B cell (primary cell): ENCODE results near the gene MYLK2. TPM values are rescaled to one million over a fixed set of nuclear protein-coding genes. Genes with fewer than 3 reads are reported as not detected.

Experiments used
- ATAC-seq: fragments of 200-7000 bp; cut with Tn5 transposase; one replicate; pipeline ENCODE4 v1.10.0; 2021; ENCODE audit warnings: low read depth, mild to moderate bottlenecking, moderate number of reproducible peaks, moderate library complexity
- CTCF ChIA-PET: fragments of 350-600 bp; sonication (Branson Sonifier 250); formaldehyde crosslinking; loops from one replicate; lab custom pipeline; 2021; ENCODE audit warnings: antibody characterized with exemption, inconsistent platforms; lab: Charles Lee
- POLR2A ChIA-PET: fragments of 350-600 bp; sonication (Branson Sonifier 250); formaldehyde crosslinking; loops from one replicate; lab custom pipeline; 2021; ENCODE audit warnings: antibody characterized with exemption; lab: Charles Lee
- DNase-seq: peaks from one replicate; pipeline ENCODE4 v3.0.0; 2013
- H2AFZ ChIP-seq: 2 replicates; pipeline ENCODE4 v1.6.1; 2012; ENCODE audit warnings: mild to moderate bottlenecking, low read depth, low read length; ENCODE audit not compliant: insufficient read depth, poor library complexity, severe bottlenecking
- H3K27ac ChIP-seq, 2 donors: 1 replicate in 1 of 2; 2 replicates in 1 of 2; pipeline ENCODE4 v1.5.1; 2012 to 2013; ENCODE audit warnings: low read length in 2 of 2, mild to moderate bottlenecking in 2 of 2, moderate library complexity in 1 of 2
- H3K27me3 ChIP-seq, 4 experiments: fragments of 200-600 bp in 1 of 4; sonication (generic) in 1 of 4; replicated peaks in 1 of 4; 1 replicate in 2 of 4; 2 replicates in 2 of 4; pipeline versions ENCODE4 v1.6.1 to v1.7.0; 2013 to 2016; ENCODE audit warnings: low read length in 3 of 4, mild to moderate bottlenecking in 2 of 4, mixed read lengths in 1 of 4, moderate library complexity in 1 of 4; ENCODE audit not compliant: insufficient read depth in 4 of 4, control insufficient read depth in 3 of 4; ENCODE audit errors: control extremely low read depth in 1 of 4
- H3K36me3 ChIP-seq, 2 experiments: replicated peaks in 1 of 2; 1 replicate in 1 of 2; 2 replicates in 1 of 2; pipeline versions ENCODE4 v1.6.1 to v1.7.1; 2013; ENCODE audit warnings: low read length in 1 of 2; ENCODE audit not compliant: insufficient read depth in 2 of 2, control insufficient read depth in 1 of 2; ENCODE audit errors: control extremely low read depth in 1 of 2, extremely low read depth in 1 of 2
- H3K4me1 ChIP-seq, 2 donors: fragments of 200-600 bp in 1 of 2; sonication (generic) in 1 of 2; 1 replicate in 1 of 2; 2 replicates in 1 of 2; pipeline versions ENCODE4 v1.5.1 to v1.6.1; 2013 to 2017; ENCODE audit warnings: low read length in 2 of 2; ENCODE audit not compliant: control insufficient read depth in 2 of 2, insufficient read depth in 2 of 2
- H3K4me2 ChIP-seq: replicated peaks from 2 replicates; pipeline ENCODE3; 2012; ENCODE audit warnings: mild to moderate bottlenecking, low read depth, low read length; ENCODE audit not compliant: poor library complexity, severe bottlenecking
- H3K4me3 ChIP-seq, 5 experiments: fragments of 200-600 bp in 1 of 5; sonication (generic) in 1 of 5; 1 replicate in 3 of 5; 2 replicates in 2 of 5; pipeline versions ENCODE4 v1.5.1 to v1.7.0; 2011 to 2016; ENCODE audit warnings: low read length in 4 of 5, mild to moderate bottlenecking in 4 of 5, low read depth in 2 of 5, control low read depth in 1 of 5, moderate library complexity in 1 of 5; ENCODE audit not compliant: insufficient read depth in 1 of 5; ENCODE audit errors: control extremely low read depth in 1 of 5, extremely low read depth in 1 of 5
- H3K79me2 ChIP-seq: fragments of 200-600 bp; sonication (generic); one replicate; pipeline ENCODE4 v1.6.0; 2016; ENCODE audit warnings: low read length; ENCODE audit not compliant: control insufficient read depth, insufficient read depth
- H3K9ac ChIP-seq: fragments of 200-600 bp; sonication (generic); 2 replicates; pipeline ENCODE4 v1.6.1; 2017; ENCODE audit warnings: mild to moderate bottlenecking, low read length, moderate library complexity
- H3K9me3 ChIP-seq, 3 donors: one replicate each; pipeline versions ENCODE4 v1.6.1 to v1.7.1; 2013; ENCODE audit warnings: low read length in 2 of 3; ENCODE audit not compliant: control insufficient read depth in 2 of 3, insufficient read depth in 1 of 3; ENCODE audit errors: control extremely low read depth in 1 of 3
- H4K20me1 ChIP-seq: 2 replicates; pipeline ENCODE4 v1.6.0; 2012; ENCODE audit warnings: mild to moderate bottlenecking, low read length; ENCODE audit not compliant: insufficient read depth, control insufficient read depth, poor library complexity, severe bottlenecking
- H3K27ac Mint-ChIP-seq: one replicate; pipeline ENCODE4 v1.8.0; 2021; ENCODE audit warnings: mixed read lengths
- H3K27me3 Mint-ChIP-seq: one replicate; pipeline ENCODE4 v1.8.0; 2021; ENCODE audit warnings: mixed read lengths
- H3K4me1 Mint-ChIP-seq: one replicate; pipeline ENCODE4 v1.8.0; 2021; ENCODE audit warnings: mixed read lengths
- H3K4me3 Mint-ChIP-seq: one replicate; pipeline ENCODE4 v1.8.0; 2021; ENCODE audit warnings: mixed read lengths
- H3K9me3 Mint-ChIP-seq: one replicate; pipeline ENCODE4 v1.8.0; 2022; ENCODE audit warnings: mixed read lengths; ENCODE audit not compliant: insufficient read depth
- CTCF ChIP-seq: fragments of 200-600 bp; IDR thresholded peaks from one replicate; pipeline ENCODE4 v1.8.0; 2022; ENCODE audit warnings: antibody characterized with exemption, mild to moderate bottlenecking
- EZH2 ChIP-seq: IDR thresholded peaks from 2 replicates; pipeline ENCODE4 v1.6.1; 2012; ENCODE audit warnings: borderline replicate concordance, low read depth, mild to moderate bottlenecking, moderate library complexity, low read length; ENCODE audit not compliant: insufficient read depth, poor library complexity, severe bottlenecking
- WGBS: methylation state at CpG from one replicate; pipeline ENCODE4 v1.1.5; 2013; ENCODE audit warnings: missing lambda C conversion rate; ENCODE audit not compliant: insufficient coverage; 5-methylcytosine and 5-hydroxymethylcytosine counted together
- intact Hi-C: fragments of 100-400 bp; cut with micrococcal nuclease; formaldehyde crosslinking; loops from one replicate; pipeline ENCODE4 v1.10.0; 2022
- polyA plus RNA-seq: library from polyadenylated mRNA; depleted of rRNA; stranded (reverse); fragments of >200 nt; gene quantifications from 2 replicates; pipeline ENCODE4 v1.2.3, GENCODE V29; 2012
- total RNA-seq, 2 donors: library from RNA; stranded (reverse); fragments of 120-200 nt in 1 of 2; gene quantifications; 1 replicate in 1 of 2; 2 replicates in 1 of 2; pipeline versions ENCODE4 v1.2.3 to v1.2.4, GENCODE V29; 2013 to 2022

The MYLK2 gene
- total and polyA plus RNA-seq, 2 donors (not counting 1 experiment from before 2014, with no cell fraction given): not detected

GRCh38 chr20:31829731-31830130 lies 10.6 kb downstream of the MYLK2 start:
- Histone ChIP-seq H3K36me3 (no peaks in the 10 kb centered on the region), H3K4me2 (no peak overlapping the region), H4K20me1 (no peaks in the 10 kb centered on the region), H3K79me2 (no peaks in the 10 kb centered on the region), H3K27me3 (no peaks in the 10 kb centered on the region), H3K9ac (no peak overlapping the region), H3K9me3 (no peaks in the 10 kb centered on the region), H2AFZ (no peak overlapping the region), H3K4me1 (no peaks in the 10 kb centered on the region), H3K4me3 (no peak overlapping the region), H3K27ac (no peak overlapping the region)
- Mint-ChIP-seq H3K27me3 (no peaks in the 10 kb centered on the region), H3K27ac (no peak overlapping the region), H3K9me3 (no peaks in the 10 kb centered on the region), H3K4me1 (peaks cover 4% of the 10 kb centered on the region), H3K4me3 (no peak overlapping the region)
- WGBS: 49% methylated on average over 4 of the region's 6 CpGs
- no peak for ATAC-seq
- TF ChIP-seq EZH2: no peak
- no peak for TF ChIP-seq CTCF
- CTCF ChIA-PET: interaction anchor here (0.9 to 1.4 kb wide), 3 partner anchors 13 to 46 kb away, joined by 3 to 6 read pairs (median 3); no protein-coding TSS in a partner anchor
- intact Hi-C loops: no loop called here
- POLR2A ChIA-PET: no interaction called here
- DNase-seq: no peak

DNA sequence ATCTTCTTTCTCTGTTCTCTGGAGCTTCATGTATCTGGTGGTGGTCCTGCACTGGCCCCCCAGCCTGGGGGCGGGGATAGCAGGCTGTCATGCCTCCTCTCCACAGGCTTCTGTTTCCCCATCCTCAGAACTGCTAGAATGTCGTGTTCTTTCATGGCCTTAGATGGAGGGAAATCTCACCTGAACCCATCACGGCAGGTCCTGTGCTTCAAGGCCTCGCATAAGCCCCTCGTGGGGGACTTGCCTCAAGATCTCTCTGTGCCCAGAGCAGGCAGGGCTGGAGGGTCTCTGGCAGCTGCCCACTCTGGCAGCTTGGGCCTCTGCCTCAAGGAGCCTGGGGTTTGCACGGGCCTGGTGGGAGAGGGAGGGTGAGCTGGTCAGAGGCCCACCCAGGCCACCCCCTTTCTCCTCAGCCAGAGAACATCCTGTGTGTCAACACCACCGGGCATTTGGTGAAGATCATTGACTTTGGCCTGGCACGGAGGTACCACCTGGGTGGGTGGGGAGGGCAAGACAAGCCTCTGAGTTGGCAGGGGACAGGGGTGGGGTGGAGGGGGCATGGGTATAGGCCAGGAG lies 11.3 kb downstream of the MYLK2 start:
- CTCF ChIA-PET: interaction anchor here (0.9 to 1.4 kb wide), 3 partner anchors 13 to 46 kb away, joined by 3 to 6 read pairs (median 3); no protein-coding TSS in a partner anchor
- 89% methylated on average over 4 of the region's 8 CpGs for WGBS
- Histone ChIP-seq H3K9ac (no peak overlapping the region), H3K4me3 (no peak overlapping the region), H3K27me3 (no peaks in the 10 kb centered on the region), H4K20me1 (no peaks in the 10 kb centered on the region), H3K27ac (no peak overlapping the region), H2AFZ (no peak overlapping the region), H3K36me3 (no peaks in the 10 kb centered on the region), H3K9me3 (no peaks in the 10 kb centered on the region), H3K4me2 (no peak overlapping the region), H3K79me2 (no peaks in the 10 kb centered on the region), H3K4me1 (no peaks in the 10 kb centered on the region)
- intact Hi-C loops: no loop called here
- peaks cover 4% of the 10 kb centered on the region for H3K4me1 Mint-ChIP-seq
- no peaks in the 10 kb centered on the region for H3K9me3 Mint-ChIP-seq
- POLR2A ChIA-PET: no interaction called here
- no peak for ATAC-seq
- no peak overlapping the region for H3K27ac Mint-ChIP-seq
- no peak overlapping the region for H3K4me3 Mint-ChIP-seq
- TF ChIP-seq CTCF (no peak), EZH2 (no peak)
- no peaks in the 10 kb centered on the region for H3K27me3 Mint-ChIP-seq
- no peak for DNase-seq
